Lower leg skin (tissue), 3 donors: ENCODE measurements around the gene PARVG.

Experiments used
- POLR2A ChIP-seq, 2 donors: fragments of 450-650 bp; IDR thresholded peaks; one replicate each; pipeline ENCODE4 v1.6.1; 2016 to 2017; ENCODE audit warnings: antibody characterized with exemption in 2 of 2, mild to moderate bottlenecking in 1 of 2, moderate library complexity in 1 of 2
- TF ChIP-seq, protein P1 (sequence below), 3 donors: fragments of 450-650 bp; IDR thresholded peaks; one replicate each; pipeline ENCODE4 v1.5.1; 2016; ENCODE audit warnings: antibody characterized with exemption in 3 of 3, mild to moderate bottlenecking in 3 of 3, moderate library complexity in 2 of 3

DNA sequence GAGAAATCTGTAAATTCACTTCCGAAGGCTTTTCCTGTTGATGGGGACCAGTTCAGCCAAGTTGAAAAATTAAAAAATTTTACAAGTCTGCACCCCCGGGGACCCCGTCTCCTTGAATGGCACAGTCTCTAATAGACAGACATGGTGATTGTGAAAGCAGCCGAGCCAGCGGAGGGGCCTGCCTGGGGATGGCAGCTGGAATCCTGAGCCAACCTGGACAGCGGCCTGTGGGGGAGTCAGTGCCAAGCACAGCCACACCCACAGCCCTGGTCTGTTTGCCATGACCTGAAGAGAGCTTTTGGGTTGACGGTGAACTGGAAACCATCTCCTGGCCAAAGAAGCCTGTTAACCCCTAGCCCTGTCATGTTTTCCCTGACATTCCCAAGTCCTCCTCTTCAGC is 64.7 kb downstream of the PARVG start:
- TF ChIP-seq, protein P1, sequence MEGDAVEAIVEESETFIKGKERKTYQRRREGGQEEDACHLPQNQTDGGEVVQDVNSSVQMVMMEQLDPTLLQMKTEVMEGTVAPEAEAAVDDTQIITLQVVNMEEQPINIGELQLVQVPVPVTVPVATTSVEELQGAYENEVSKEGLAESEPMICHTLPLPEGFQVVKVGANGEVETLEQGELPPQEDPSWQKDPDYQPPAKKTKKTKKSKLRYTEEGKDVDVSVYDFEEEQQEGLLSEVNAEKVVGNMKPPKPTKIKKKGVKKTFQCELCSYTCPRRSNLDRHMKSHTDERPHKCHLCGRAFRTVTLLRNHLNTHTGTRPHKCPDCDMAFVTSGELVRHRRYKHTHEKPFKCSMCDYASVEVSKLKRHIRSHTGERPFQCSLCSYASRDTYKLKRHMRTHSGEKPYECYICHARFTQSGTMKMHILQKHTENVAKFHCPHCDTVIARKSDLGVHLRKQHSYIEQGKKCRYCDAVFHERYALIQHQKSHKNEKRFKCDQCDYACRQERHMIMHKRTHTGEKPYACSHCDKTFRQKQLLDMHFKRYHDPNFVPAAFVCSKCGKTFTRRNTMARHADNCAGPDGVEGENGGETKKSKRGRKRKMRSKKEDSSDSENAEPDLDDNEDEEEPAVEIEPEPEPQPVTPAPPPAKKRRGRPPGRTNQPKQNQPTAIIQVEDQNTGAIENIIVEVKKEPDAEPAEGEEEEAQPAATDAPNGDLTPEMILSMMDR (IDR thresholded peaks at IDR 0.05): no peak
- no peak for TF ChIP-seq POLR2A (IDR thresholded peaks at IDR 0.05)
